ENCODE results near the gene NAB2. TPM values are rescaled to one million over a fixed set of nuclear protein-coding genes. Genes with fewer than 3 reads are reported as not detected.

The NAB2 gene
- total and polyA plus RNA-seq, 9 of the 15 experiments (the other 6 are each of a cell fraction or from before 2014, with no cell fraction given) = 0.45 to 40.9 (median 20.4) TPM

GRCh38 chr12:57085999-57086492 lies 2.9 kb upstream of the NAB2 start (continued):
- TF ChIP-seq FOXP4 (CRISPR knock-in tag; IDR thresholded peaks at IDR 0.05; ENCODE audit: borderline replicate concordance) = no peak
- TF ChIP-seq ZNF354B (CRISPR knock-in tag; IDR thresholded peaks at IDR 0.05) = no peak
- TF ChIP-seq, protein P1, sequence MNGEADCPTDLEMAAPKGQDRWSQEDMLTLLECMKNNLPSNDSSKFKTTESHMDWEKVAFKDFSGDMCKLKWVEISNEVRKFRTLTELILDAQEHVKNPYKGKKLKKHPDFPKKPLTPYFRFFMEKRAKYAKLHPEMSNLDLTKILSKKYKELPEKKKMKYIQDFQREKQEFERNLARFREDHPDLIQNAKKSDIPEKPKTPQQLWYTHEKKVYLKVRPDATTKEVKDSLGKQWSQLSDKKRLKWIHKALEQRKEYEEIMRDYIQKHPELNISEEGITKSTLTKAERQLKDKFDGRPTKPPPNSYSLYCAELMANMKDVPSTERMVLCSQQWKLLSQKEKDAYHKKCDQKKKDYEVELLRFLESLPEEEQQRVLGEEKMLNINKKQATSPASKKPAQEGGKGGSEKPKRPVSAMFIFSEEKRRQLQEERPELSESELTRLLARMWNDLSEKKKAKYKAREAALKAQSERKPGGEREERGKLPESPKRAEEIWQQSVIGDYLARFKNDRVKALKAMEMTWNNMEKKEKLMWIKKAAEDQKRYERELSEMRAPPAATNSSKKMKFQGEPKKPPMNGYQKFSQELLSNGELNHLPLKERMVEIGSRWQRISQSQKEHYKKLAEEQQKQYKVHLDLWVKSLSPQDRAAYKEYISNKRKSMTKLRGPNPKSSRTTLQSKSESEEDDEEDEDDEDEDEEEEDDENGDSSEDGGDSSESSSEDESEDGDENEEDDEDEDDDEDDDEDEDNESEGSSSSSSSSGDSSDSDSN (IDR thresholded peaks at IDR 0.05; ENCODE audit: borderline replicate concordance in 1 of 2, low read depth in 2 of 2, low read length in 2 of 2) = 0 out of 4 replicates have a peak, but pooled peaks of 1 of the 2 experiments have one; percentile 10
- TF ChIP-seq MLLT1 (IDR thresholded peaks at IDR 0.05) = 0 out of 4 replicates have a peak, but pooled peaks of 1 of the 2 experiments have one; percentile 40
- TF ChIP-seq MBD2 (IDR thresholded peaks at IDR 0.05; ENCODE audit: borderline replicate concordance, low read depth) = no peak
- no peak for TF ChIP-seq PHB (CRISPR knock-in tag; IDR thresholded peaks at IDR 0.05)
- TF ChIP-seq TAF1 (IDR thresholded peaks at IDR 0.05; ENCODE audit: control insufficient read depth, extremely low read depth, insufficient read depth, low read length, severe bottlenecking) = peak; percentile 32
- TF ChIP-seq GABPA (tag; conservative IDR thresholded peaks at IDR 0.05; ENCODE audit: low read depth) = no peak; the same call in 1 of the 2 replicates
- TF ChIP-seq ZNF3 (CRISPR knock-in tag; IDR thresholded peaks at IDR 0.05) = no peak
- TF ChIP-seq SOX6 (IDR thresholded peaks at IDR 0.05) = peak; percentile 71; the same call in 1 of the 2 replicates
- TF ChIP-seq ZNF592 (IDR thresholded peaks at IDR 0.05) = peak; percentile 85
- no peak for TF ChIP-seq GTF2A2 (tag; IDR thresholded peaks at IDR 0.05)
- TF ChIP-seq RCOR1 (IDR thresholded peaks at IDR 0.05; ENCODE audit: borderline replicate concordance in 1 of 2, low read depth in 2 of 2, low read length in 2 of 2) = peak in 1 of 2 experiments; percentile 59; a peak in 1 of 4 replicates
- TF ChIP-seq, protein P2, sequence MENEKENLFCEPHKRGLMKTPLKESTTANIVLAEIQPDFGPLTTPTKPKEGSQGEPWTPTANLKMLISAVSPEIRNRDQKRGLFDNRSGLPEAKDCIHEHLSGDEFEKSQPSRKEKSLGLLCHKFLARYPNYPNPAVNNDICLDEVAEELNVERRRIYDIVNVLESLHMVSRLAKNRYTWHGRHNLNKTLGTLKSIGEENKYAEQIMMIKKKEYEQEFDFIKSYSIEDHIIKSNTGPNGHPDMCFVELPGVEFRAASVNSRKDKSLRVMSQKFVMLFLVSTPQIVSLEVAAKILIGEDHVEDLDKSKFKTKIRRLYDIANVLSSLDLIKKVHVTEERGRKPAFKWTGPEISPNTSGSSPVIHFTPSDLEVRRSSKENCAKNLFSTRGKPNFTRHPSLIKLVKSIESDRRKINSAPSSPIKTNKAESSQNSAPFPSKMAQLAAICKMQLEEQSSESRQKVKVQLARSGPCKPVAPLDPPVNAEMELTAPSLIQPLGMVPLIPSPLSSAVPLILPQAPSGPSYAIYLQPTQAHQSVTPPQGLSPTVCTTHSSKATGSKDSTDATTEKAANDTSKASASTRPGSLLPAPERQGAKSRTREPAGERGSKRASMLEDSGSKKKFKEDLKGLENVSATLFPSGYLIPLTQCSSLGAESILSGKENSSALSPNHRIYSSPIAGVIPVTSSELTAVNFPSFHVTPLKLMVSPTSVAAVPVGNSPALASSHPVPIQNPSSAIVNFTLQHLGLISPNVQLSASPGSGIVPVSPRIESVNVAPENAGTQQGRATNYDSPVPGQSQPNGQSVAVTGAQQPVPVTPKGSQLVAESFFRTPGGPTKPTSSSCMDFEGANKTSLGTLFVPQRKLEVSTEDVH (IDR thresholded peaks at IDR 0.05; ENCODE audit: low read depth, partially characterized antibody) = peak; percentile 51

Measured in K562 (cell line).